ENCODE data around the gene PBX1.

PBX1 gene

DNA sequence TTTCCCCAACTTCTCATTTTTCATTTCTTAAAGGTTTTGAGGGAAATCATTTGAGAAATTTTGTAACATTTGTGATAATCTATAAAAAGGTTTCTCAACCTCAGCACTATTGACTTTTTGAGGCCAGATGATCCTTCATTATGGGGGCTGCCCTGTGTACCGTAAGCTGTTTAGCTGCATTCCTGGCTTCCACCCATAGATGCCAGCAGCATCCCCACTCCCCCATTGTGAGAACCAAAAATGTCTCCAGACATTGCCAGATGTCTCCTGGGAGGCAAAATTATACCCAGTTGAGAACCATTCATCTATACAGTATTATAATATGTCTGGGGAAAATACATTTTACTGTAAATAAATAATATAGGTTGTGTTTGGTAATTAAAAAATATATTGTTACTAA lies 146.0 kb downstream of the PBX1 start:
- DNase-seq: no peak

DNA sequence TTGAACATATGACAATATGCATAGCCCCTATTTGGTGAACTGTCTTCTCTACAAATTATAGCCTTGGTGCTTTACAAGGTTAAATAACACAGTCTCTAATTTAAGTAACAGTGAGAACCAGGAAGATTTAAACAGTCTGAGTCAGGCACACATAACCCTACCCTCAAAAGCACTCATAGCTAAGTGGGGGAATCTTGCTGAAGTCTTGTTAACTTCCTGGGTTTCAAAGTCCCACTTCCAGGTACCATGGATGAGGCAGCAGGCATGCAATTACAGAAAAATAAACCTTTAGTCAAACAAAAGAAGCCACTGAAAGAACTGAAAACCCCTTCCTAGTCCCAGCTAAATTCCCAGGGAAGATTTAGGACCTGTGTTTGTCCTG lies 147.6 kb downstream of the PBX1 start:
- DNase-seq: no peak

- no peak for DNase-seq
These were observed 148.9 kb downstream of the PBX1 start for GRCh38 chr1:164707868-164708331.

DNA sequence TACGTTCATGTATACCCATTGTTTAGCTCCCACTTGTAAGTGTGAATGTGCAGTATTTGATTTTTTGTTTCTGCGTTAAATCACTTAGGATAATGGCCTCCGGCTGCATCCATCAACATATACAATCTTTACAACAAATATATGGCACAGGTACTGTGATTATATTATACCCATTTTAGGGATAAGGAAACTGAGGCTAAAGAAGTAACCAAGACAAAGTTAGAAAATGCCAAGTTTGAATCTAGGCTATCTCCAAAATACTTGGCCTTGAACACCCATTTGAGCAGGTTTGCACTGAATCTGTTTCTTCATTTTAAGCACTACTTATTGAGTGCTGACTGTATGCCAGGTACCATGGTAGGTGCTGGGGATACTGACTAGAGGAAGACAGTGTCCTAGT lies 149.6 kb downstream of the PBX1 start:
- DNase-seq: no peak

DNA sequence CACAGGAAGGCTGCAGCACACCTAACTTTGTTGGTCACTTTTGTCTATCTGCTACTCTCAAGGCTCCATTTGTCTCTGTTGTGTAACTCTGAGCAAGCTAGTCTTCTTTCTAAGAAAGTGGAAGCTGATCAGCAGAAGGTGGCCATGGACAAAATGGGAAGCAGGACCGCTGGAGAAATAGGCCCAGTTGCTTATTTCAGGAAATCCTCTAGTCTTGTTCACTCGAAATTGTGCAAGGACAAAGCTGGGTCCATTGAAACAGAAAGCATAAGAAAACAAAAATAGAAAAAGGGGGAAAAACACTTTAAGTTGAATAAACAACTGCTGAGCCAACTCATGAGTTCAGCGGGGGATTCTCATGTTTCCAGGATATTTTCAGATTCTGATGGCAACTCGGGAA lies 150.1 kb downstream of the PBX1 start:
- no peak for DNase-seq

- no peak for DNase-seq
These were observed 150.7 kb downstream of the PBX1 start for GRCh38 chr1:164709541-164710278.

- no peak for DNase-seq
These were observed 153.4 kb downstream of the PBX1 start for GRCh38 chr1:164712131-164713036.

- no peak for DNase-seq
These were observed 154.6 kb downstream of the PBX1 start for GRCh38 chr1:164713456-164714207.

GRCh38 chr1:164716992-164717703 lies 158.2 kb downstream of the PBX1 start:
- DNase-seq: no peak

DNA sequence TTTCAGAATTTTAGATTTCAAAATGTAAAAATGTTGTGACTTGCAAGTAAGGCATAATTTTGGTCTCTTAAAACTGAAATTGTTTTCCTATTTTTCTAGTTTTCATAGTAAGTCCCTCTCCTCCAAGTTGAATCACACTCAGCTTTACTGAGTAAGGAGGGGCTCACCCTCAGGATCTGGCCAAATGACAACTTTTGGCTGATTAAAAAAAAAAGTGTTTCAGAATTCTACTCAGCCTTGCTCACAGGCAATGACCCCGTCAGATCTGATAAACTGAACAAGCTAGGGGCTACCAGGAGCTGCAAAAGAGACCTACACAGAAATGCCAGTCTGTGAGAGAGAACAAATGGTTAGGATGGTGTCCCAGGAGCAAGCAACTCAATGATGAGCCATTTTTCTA lies 159.8 kb downstream of the PBX1 start:
- DNase-seq: no peak

GRCh38 chr1:164719676-164720439 lies 160.9 kb downstream of the PBX1 start:
- DNase-seq: no peak

DNA sequence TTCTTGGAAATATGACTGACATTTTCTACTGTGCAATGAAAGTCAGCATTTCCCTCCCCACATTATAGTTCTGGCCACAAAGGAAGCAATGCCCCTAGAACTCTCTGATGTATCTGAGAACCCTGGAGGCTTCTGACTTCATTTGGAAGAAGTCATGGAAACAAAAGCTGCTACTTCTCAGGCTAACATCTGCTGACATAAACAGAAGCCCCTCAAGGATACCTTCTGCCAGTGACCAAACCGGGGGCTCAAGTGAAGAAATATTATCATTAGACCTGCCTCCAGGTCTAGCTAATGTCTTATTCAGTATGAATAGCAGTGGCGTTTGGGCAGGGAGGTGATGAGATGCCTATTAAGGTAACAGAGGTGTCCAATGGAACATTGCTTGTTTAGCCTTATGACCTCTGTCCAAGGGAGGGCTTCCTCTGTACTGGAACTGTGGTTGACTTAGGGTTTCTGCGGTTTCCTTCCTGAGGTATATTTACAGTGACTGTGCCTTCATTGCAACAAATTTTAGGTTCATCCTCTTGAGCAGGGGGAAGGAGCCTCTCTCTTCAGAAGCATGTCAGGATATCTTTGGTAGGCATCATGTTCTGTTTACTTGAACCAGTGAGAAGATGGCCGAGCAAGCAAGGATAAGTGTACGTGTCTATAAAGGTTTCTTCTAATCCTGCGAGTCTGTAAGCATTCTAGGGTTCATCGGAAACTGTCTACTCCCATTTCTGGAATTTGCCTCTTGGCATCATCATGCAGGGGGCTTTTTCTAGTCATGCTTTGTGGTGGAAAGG lies 161.7 kb downstream of the PBX1 start:
- DNase-seq: no peak

DNA sequence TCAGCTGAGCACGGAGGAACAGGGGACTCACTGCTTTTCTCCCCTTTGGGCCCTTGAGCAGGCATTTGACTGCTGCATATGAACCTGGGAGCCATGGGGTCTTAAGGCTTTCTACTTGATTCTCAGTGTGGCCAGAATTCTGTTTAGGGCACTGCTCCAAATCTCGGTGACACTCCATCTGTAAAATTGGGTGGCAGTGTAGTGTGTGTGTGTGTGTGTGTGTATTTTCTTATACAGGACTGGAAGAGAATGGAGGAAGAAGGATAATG lies 162.2 kb downstream of the PBX1 start:
- DNase-seq: no peak

GRCh38 chr1:164723296-164723798 lies 164.4 kb downstream of the PBX1 start:
- no peak for DNase-seq

GRCh38 chr1:164725401-164725800 lies 166.4 kb downstream of the PBX1 start:
- no peak for DNase-seq

GRCh38 chr1:164726235-164726634 lies 167.3 kb downstream of the PBX1 start:
- DNase-seq: no peak

- DNase-seq: no peak
These were observed 169.7 kb downstream of the PBX1 start for GRCh38 chr1:164728719-164729118.

DNA sequence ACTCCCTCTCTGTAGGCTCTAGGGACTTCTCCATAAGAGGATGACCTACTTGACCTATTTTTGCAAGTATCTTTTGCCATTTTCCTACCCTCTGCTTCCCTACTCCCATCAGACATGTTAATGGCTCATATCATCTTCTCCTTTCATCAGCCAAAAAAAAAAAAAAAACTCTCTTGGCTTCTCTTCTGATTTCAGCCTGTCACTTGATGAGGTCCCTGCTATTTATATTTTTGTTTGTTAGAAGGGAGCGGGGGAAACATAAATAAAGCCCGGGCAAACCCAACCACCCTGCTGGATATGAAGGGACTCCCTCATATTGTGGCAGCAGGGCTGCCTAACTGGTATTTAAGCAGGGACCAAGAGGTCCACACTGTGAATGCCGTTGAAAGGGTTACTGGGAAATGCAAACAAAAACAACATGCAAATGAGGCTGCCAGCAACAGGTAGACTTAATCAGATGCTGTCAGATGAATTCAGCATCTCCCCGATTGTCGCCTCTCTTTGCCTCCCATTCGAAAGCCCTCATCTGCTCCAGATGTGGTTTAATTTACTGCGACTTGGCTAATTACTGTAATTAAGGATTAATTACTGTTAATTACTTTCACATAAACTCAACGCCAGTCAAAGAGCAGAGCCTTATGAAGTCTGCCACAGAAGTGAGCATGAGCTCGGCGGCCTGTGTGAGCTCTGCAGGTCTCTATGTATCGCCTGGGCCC lies 172.3 kb downstream of the PBX1 start:
- no peak for DNase-seq

DNA sequence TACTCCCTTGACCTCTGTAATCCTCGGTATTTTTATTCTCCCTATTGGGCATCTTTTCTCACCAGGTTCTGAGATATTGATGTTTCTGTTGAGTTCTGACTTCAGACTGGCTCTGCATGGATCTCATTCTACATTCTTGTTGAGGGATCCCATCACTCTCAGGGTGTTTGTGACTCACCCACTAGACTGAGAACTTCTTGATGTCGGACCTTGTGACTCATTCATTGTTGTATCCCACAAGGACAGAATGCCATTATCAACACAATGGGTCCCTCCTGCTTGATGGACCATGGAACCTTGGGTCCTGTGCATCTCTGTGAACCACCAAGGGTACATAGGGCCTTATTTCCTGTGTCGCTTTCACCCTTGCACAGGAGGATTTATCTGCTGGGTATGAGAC lies 174.1 kb downstream of the PBX1 start:
- DNase-seq: no peak

GRCh38 chr1:164733734-164734133 lies 174.8 kb downstream of the PBX1 start:
- no peak for DNase-seq
